Sigmoid colon (tissue), 4 donors: ENCODE results near the gene AP2A2.

Experiments used
- EP300 ChIP-seq, 4 donors: sonication (generic); formaldehyde crosslinking; IDR thresholded peaks; one replicate each; pipeline ENCODE4 v1.6.1; 2017; ENCODE audit warnings: antibody characterized with exemption in 4 of 4
- POLR2A ChIP-seq, 2 donors: fragments of 450-650 bp; IDR thresholded peaks; one replicate each; pipeline ENCODE4 v1.6.1; 2016; ENCODE audit warnings: antibody characterized with exemption in 2 of 2, mild to moderate bottlenecking in 2 of 2, moderate library complexity in 2 of 2
- TF ChIP-seq, protein P1 (sequence below), 4 experiments: fragments of 450-650 bp in 3 of 4; fragments of 200-600 bp in 1 of 4; IDR thresholded peaks; one replicate each; pipeline ENCODE4 v1.5.1; 2016 to 2019; ENCODE audit warnings: antibody characterized with exemption in 4 of 4, mild to moderate bottlenecking in 3 of 4, moderate library complexity in 2 of 4

DNA sequence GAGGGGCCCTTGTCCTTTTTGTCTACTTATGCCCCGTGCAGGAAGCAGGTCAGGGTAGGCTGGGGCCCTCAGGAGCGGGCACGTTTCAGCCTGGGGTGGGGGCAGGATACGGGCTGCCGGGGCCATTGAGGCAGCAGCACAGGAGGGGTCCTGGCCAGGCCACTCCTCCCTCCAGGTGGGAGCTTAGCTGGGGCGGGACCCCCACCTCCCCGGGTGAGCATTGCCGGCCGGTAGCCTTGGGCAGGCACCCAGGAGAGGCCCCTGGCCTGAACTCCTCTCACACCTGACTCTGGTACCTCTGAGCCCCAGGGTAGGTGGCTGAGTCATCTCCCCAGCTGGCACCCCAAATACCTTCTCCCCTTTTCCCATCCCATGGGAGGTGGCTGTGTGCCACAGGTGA lies 115.8 kb downstream of the AP2A2 start:
- TF ChIP-seq, protein P1, sequence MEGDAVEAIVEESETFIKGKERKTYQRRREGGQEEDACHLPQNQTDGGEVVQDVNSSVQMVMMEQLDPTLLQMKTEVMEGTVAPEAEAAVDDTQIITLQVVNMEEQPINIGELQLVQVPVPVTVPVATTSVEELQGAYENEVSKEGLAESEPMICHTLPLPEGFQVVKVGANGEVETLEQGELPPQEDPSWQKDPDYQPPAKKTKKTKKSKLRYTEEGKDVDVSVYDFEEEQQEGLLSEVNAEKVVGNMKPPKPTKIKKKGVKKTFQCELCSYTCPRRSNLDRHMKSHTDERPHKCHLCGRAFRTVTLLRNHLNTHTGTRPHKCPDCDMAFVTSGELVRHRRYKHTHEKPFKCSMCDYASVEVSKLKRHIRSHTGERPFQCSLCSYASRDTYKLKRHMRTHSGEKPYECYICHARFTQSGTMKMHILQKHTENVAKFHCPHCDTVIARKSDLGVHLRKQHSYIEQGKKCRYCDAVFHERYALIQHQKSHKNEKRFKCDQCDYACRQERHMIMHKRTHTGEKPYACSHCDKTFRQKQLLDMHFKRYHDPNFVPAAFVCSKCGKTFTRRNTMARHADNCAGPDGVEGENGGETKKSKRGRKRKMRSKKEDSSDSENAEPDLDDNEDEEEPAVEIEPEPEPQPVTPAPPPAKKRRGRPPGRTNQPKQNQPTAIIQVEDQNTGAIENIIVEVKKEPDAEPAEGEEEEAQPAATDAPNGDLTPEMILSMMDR (IDR thresholded peaks at IDR 0.05), result no peak
- TF ChIP-seq POLR2A (IDR thresholded peaks at IDR 0.05) (no peak), EP300 (IDR thresholded peaks at IDR 0.05) (no peak)
